ENCODE measurements around the gene GAB1. TPM values are rescaled to one million over a fixed set of nuclear protein-coding genes. Genes with fewer than 3 reads are reported as not detected.

Gene GAB1
- 7.3 and 16.5 TPM in 2 replicates for total RNA-seq

DNA sequence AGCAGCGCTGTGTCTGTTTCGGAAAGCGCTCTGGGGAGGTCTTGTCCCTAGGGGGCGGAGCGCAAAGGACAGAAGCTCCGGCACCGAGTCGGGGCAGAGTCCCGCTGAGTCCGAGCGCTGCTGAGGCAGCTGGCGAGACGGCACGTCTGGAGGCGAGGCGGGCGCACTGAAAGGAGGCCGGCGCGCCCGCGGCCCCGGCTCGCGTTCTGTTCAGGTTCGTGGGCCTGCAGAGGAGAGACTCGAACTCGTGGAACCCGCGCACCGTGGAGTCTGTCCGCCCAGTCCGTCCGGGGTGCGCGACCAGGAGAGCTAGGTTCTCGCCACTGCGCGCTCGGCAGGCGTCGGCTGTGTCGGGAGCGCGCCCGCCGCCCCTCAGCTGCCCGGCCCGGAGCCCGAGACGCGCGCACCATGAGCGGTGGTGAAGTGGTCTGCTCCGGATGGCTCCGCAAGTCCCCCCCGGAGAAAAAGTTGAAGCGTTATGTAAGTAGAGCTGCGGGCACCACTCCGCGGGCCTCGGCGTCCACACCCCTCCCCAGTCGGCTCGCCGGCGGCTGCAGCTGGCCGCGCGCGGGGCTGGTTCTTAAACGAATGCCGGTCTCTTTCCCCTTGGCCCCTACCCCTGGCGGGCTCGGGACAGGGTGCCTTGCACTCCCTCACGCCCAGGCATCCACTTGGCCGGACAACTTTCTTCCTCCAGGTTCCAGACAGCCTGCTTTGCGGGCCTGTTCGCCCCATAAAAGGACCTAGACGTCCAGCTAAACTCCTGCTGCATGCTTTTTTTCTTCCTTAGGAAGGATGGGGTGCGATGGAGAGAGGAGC, at the start of gene GAB1:
TSS of gene GAB1 (plus strand) at position 96 of the 819 bp plus-strand sequence. CDS start at position 409, 313 bp downstream.
- peak; percentile 58 for DNase-seq (ENCODE audit: low read depth, low spot score)

DNA sequence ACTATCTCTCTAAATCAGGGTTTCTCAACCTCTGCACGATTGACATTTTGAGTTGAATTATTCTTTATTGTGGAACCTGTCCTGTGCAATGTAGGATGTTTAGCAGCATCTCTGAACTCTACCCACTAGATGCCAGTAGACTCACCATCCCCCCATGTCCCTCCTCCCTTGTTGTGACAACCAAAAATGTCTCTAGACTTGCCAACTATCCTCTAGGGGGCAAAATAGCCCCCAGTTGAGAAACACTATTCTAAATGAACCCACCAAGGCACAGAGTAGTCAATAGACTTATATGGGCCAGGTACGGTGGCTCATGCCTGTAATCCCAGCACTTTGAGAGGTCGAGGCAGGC, 49.1 kb upstream of the GAB1 start:
- no peak for DNase-seq (ENCODE audit: low read depth, low spot score)

DNA sequence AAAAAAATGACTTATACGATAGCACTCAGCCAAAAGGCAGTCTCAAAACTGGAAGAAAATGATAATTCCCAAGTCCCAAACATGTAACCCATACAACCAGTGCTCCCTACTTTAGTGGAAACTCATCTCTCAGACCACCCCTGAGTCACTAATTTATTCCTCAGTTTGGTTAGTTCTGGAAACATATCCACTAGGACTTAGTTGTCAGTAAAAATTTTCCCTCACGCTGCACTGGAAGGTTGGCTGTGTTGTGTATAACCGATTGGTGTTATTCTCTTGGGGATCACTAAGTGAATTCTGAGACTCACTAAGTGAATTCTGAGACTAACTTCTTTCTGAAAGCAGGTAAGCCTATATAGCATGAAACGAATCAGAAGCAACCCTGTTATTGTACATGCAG, 48.5 kb upstream of the GAB1 start:
- DNase-seq (ENCODE audit: low read depth, low spot score): no peak

DNA sequence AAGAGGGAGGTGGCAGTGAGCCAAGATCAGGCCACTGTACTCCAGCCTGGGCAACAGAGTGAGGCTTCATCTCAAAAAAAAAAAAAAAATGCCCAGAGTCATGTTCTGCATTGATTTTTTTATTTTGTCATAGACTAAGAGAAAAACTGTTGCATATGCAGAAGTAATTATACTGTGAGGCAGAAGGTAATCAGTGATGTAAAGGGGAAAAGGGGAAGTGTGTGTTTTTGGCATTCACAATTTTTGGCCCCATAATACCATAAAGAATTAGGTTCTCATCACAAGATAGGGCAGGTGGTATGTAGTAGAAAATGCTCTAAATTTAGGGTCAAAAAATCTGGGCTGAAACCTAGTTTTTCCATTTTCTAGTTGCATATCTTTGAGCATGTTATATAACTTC, 47.3 kb upstream of the GAB1 start:
- DNase-seq (ENCODE audit: low read depth, low spot score): no peak

DNA sequence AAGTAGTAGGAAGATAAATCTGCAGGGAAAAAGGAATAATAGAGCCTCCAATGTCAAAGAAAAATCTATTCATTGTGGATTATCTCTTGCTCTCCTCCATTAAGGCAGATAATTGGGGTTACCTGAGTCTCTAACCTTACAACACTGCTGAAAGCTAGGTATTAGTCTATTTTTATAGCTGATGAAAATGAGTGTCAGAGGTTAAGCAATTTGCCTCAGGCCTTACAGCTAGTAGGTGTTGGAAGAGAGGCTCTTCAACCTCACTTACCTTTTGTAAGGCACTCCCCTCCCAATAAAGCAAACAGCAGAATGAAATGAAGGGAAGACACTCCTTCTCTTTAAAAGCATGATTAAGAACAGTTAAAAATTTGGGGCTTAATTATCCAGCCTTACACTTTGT, 45.4 kb upstream of the GAB1 start:
- no peak for DNase-seq (ENCODE audit: low read depth, low spot score)

DNA sequence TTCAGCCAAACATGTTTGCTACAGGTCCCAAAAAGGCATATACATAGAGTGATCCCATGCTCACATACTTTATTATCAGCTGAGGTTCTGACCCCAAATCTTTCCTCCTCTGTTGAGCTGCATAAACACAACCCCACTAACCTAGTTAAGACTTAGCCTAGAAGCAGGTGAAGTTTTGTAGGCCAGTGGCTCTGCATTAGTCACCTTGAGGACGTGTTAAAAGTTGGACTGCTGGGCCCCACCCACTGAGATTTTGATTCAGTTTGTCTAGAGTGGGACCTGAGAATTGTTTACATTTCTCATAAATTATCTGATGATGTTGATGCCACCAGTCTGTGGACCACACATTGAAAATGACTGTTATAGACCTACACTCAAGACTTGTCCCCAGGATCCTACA, 43.8 kb upstream of the GAB1 start:
- no peak for DNase-seq (ENCODE audit: low read depth, low spot score)

DNA sequence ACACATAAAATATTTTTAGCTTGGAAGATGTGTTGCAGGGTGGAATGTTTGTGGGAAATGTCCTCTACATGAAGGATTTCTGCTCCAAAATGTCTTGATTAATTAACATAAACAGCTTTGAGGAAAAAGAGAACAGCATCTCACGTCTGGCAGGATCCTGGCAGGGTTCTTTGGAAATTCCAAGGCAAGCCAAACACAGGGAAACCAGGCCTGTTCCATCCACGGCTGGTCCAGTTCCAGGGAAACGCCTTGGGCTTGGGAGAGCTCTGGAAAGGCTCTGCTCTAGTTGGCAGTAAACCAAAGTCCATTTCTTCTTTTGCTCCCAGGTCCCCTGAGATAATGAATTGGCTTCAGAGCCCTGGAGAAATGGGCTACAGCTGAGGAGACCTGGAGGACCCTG, 42.4 kb upstream of the GAB1 start:
- DNase-seq (ENCODE audit: low read depth, low spot score): no peak

DNA sequence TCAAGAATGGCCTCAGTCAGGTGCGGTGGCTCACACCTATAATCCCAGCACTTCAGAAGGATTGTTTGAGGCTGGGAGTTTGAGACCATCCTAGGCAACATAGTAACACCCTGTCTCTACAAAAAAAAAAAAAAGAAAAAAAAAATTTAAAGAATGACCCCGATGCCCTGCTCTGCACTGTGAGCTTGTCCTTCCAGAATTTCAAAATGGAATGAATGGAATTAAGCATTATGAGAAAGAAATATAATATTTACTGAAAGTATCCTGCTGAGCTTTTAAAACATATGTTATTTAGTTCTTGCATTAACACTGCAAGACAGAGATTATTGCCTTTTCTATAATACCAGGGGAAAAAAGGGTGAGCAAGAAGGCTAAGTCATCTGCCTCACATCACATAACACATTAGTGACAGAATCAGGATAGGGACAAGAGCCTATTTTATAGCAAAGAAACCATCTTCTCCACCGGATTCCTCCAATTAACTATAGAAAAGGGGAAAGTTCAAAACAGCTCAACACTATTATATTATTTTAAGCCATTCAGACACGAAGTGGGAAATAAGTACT, 41.9 kb upstream of the GAB1 start:
- DNase-seq (ENCODE audit: low read depth, low spot score): no peak

DNA sequence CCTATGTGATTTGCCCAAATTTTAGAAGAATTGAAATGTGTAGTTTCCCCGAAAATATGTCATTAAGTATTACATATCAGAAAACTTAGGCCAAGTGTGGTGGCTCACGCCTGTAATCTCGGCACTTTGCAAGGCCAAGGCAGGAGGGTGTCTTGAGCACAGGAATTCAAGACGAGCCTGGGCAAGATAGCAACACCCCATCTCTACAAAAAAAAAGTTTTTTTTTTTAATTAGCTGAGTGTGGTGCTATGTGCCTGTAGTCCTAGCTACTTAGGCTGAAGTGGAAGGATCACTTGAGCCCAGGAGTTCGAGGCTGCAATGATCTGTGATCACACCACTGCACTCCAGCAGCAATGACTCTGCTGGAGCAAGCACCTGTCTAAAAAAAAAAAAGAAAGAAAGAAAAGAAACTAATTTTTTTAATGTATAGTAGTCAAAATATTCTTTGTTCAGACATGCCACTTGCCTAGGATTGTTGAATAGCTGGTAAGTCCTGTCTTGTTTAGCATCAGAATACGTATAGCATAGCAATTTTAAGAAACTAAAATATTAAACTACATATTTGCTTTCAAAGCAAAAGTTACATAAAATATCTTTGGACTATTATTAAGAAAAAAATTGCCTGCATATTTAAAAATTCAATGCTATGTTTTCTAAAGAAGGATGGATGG, 40.1 kb upstream of the GAB1 start:
- DNase-seq (ENCODE audit: low read depth, low spot score): no peak

DNA sequence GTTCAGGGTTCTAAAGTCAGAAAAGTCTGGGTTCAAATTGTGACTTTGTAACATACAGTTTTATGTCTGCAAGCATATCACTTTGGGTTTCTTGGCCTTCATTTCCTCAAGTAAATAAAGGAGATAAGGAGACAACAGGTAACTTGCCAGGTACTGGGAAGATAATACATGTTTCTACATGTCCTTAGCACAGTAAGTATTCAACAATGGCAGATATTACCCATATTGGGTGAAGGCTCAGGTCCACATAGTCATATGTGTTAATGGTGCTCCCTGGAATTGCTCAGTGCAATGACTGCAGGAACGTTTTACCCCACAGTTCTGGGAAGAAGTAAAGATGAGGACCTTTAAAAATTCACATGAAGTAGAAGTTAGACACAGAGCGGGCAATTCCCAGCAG, 35.8 kb upstream of the GAB1 start:
- DNase-seq (ENCODE audit: low read depth, low spot score): no peak

DNA sequence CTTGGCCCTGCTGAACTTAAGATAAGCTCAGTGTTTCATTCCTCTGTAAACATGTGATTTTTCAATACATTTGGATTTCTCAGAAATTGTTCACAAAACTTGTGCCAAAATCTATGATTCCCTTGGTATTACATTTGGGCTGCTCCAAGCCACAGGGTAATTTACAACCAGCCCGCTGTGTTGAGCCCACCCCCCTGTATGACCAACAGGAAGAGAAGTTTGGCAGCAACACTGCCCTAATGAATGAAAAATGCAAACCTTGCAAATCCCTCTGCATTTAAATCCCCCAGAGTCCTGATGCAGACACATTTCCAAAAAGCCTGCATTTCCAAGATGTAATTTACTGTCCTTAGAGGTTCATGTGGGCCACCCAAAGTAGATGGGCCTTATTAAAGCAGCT, 34.1 kb upstream of the GAB1 start:
- no peak for DNase-seq (ENCODE audit: low read depth, low spot score)

DNA sequence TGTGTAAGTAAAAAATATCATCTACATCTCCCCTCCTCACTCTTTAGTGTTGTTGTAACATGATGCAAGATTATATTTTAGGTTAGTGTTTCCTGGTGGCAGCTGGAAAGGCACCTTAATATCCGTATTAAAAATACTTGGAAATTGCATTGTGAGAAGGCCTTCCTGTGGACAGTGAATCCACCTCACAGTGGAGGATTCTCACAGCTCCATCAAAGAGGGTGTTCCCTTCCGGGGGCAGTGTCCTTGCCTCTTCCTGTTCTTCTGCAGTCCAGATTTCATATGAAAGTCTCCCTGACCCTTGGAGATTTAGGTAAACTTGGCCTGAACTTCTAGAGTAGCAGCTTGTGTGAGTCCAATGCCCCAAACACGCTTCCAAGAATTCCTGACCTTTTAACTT, 29.9 kb upstream of the GAB1 start:
- no peak for DNase-seq (ENCODE audit: low read depth, low spot score)

DNA sequence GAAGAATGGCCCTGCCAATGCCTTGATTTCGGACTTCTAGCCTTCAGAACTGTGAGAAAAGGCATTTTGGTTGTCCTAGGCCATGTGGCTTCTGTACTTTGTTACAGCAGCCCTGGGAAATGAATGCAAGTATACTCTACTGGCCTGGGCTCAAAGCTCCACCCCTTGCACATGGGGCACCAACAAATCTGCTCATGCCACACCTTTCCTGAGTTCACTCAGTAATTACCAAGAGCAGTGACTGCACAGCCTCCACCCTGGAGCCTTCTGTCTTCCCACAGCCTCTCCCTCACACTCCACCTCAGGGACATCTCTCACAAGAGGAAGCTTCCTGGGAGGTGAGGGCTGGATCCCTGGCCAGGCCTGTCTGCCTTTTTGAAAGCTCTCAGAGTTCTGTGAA, 29.1 kb upstream of the GAB1 start:
- no peak for DNase-seq (ENCODE audit: low read depth, low spot score)

DNA sequence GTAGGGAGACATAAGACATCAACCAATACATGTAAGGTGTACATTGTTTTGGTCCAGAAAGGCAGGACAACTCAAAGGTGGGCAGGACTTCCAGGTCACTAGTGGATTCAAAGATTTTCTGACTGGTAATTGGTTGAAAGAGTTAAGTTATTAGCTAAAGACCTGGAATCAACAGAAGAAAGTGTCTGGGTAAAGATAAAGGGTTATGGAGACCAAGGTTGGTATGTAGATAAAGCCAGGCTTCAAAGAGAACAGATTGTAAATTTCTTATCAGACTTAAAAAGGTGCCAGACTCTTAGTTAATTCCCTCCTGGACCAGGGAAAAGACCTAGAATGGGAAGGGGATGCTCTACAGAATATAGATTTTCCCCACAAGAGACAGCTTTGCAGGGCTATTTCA, 28.3 kb upstream of the GAB1 start:
- DNase-seq (ENCODE audit: low read depth, low spot score): no peak

DNA sequence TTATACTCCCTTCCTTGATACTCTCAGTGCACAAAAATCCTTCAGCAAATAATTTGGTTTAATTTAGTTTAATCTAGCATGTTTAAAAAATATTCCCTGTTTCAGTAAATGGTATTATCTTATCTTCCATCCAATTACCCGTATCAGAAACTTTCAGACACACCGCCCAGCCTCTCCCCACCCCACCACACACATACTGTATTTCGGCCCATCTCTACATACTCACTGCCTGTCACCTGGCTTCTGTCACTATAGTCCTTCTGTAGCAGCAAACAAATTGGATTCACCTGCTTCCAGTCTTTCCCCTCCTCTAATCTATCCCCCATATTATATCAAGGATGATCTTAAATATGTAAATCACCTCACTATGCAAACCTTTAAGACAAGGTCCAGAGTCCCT, 24.8 kb upstream of the GAB1 start:
- DNase-seq (ENCODE audit: low read depth, low spot score): no peak

DNA sequence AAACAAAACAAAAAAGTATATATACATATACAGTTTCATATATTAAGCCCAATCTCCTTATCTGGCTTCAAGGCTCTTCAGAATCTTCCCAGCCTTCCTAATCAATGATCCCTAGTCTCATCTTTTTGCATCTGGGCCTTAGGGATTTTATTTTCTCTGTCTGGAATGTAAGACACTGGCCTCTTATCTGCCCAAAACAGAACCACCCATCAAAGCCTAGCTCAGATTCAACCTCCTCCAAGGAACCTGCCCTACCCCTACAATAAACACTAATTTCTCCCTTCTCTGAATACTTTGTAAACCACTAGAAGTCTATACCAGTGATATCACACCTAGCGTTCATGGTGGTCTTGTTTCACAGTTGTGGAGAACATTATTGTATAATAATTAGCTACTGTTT, 23.2 kb upstream of the GAB1 start:
- DNase-seq (ENCODE audit: low read depth, low spot score): no peak

DNA sequence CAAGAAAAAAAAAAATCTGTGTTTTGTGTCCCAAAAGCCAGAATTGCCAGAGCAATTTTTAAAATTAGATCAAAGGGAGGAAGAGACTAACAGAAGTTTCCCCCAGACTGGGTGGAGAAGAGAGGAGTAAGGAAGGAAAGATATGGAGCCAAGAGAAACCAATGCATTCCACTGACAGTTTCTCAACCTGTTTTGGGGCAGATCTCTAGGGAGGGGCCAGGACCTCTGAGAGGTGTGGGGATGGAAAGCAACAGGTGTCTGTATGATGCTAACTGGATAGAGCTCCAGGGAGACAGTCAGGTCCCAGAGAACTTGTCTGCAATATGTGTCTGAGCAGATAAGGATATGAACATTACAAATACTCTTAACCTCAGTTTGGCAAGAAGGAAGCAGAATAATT, 22.7 kb upstream of the GAB1 start:
- DNase-seq (ENCODE audit: low read depth, low spot score): no peak

DNA sequence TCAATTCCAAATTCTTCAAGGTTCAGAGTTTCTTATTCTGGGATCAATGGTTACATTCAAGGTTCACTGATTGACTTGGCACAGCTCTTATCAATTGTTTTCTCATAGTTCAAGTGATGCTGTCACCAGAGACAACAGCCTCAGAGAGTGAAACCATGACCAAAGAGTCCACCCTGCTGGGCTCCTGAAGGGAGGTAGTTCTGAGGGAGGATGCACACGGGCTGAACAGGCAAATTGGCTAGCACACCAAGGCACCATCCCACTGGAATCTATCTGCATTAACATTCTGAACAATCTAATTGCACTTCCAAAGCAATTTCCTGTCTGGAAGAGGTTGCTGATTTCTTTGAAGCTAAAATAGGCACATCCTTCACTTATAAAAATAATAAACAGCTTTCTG, 16.6 kb upstream of the GAB1 start:
- no peak for DNase-seq (ENCODE audit: low read depth, low spot score)

DNA sequence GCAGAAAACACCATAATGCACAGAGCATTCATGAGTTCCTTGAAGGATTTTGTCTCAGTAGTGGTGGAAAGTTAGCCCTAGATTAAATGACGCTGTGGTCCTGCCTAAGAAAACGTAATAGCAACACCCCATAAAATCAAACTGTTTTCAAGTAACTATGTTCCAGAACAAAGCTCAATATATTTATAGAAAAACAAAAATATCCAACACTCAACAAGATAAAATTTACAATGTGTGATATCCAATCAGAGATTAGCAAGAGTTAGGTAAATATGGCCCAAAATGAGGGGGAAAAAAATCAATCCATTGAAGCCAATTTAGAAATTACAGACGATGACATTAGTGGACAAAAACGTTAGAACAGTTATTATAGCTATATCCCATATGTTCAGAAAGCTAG, 9.9 kb upstream of the GAB1 start:
- DNase-seq (ENCODE audit: low read depth, low spot score): no peak

DNA sequence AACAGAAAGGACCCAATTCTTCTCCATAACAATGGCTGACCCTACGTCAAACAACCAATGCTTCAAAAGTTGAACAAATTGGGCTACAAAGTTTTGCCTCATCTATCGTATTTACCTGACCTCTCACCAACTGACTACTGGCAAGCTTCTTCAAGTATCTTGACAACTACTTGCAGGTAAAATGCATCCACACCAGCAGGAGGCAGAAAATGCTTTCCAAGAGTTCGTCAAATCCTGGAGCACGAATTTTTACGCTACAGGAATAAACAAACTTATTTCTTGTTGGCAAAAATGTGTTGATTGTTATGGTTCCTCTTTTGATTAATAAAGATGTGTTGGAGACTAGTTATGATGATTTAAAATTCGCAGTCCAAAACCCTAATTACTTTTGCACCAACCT, 6.7 kb upstream of the GAB1 start:
- no peak for DNase-seq (ENCODE audit: low read depth, low spot score)

DNA sequence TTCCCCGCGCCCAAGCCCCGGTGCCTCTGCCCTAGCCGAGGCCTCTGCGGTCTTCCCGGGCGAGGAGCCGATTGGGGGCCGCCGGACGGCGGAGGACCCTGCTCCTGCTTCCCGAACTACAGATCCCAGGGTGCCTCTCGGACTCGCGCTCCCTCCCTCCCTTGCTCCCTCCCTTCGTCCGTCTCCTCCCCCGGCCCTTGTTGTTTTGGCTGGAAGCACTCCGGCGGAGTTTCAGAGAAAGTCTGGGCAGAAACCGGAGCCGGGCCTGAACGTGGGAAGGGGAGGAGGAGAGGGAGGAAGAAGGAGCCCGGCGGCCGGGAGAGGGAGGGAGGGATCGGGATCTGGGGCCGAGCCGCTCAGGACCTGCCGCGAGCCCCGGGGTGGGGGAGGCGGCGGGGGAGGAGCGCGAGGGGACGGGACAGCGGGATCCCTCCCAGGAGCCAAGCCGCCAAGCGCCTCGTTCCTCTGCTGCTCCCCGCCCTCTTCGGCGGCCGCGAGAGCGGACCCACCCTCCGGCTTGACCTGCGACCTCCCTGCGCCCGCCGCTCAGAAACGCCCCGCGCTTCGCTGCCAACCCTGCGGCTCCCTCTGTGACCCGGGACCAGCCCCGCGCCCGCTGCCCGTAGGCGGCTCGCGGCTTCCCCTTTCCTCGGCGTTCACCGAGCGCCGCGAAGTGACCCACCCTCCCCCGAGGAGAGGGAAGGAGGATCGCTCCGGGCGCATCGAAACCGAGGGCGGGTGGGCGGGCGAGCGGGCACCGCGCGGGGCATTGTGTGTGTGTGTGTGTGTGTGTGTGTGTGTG, 496 bp upstream of the GAB1 start:
- peak; percentile 63 for DNase-seq (ENCODE audit: low read depth, low spot score)

DNA sequence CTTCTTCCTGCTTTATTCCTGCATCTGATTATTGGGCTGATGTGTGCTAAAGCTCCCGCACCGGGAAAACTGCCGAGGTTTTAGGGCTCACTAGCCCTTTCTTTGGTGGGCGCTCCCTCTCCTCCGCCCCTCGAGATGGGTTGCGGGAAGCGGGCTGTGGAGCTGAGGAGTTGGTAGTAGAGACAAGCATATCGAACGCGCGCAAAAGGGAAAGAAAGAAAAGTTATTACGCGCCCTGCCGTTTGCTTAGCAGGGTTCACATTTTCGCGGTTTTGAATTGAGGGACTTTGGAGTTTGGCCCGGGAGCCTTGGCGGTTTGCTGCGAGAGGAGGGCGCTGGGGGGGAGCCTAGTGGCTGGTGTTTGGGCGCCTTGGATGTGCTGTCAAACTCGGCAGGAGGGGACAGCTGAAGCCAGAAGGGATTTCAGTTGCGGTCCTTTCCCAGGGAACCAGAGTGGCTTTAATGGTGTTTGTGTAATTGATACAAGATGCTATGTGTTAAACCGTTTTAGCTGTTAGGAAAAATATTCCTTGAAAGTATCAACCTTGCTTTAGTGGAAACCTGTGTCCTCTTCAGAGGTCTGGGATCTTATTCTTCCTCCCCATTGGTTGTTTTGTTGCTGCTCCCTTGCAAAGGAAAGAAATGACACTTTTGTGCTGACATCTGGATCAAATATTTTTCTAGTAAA, 1.1 kb downstream of the GAB1 start:
- no peak for DNase-seq (ENCODE audit: low read depth, low spot score)

Measured in pulmonary artery endothelial cell (primary cell).